Endodermal cell (in vitro differentiated cells): ENCODE measurements around the gene CEP112. TPM values are rescaled to one million over a fixed set of nuclear protein-coding genes. Genes with fewer than 3 reads are reported as not detected.

Experiments used
- DNase-seq: peaks from one replicate; pipeline ENCODE4 v3.0.0-alpha.2; 2017
- H3K27ac ChIP-seq: 2 replicates; pipeline ENCODE4 v1.5.1; 2013; ENCODE audit warnings: mild to moderate bottlenecking, low read depth, low read length, moderate library complexity
- H3K27me3 ChIP-seq: 2 replicates; pipeline ENCODE4 v1.6.1; 2013; ENCODE audit warnings: mild to moderate bottlenecking, low read length, moderate library complexity; ENCODE audit not compliant: insufficient read depth, control insufficient read depth, poor library complexity, severe bottlenecking
- H3K36me3 ChIP-seq: 2 replicates; pipeline ENCODE4 v1.7.0; 2013; ENCODE audit warnings: mild to moderate bottlenecking, low read length, moderate library complexity; ENCODE audit not compliant: control insufficient read depth, insufficient read depth
- H3K4me1 ChIP-seq: one replicate; pipeline ENCODE4 v1.7.0; 2013; ENCODE audit warnings: low read length; ENCODE audit not compliant: control insufficient read depth, insufficient read depth
- H3K4me3 ChIP-seq: 2 replicates; pipeline ENCODE4 v1.5.1; 2013; ENCODE audit warnings: mild to moderate bottlenecking, low read length, moderate library complexity
- H3K9ac ChIP-seq: 2 replicates; pipeline ENCODE4 v1.6.1; 2013; ENCODE audit warnings: mild to moderate bottlenecking, low read length, moderate library complexity; ENCODE audit not compliant: poor library complexity, severe bottlenecking; ENCODE audit errors: extremely low read depth
- H3K9me3 ChIP-seq: 2 replicates; pipeline ENCODE4 v1.6.1; 2013; ENCODE audit warnings: mild to moderate bottlenecking, low read length, moderate library complexity; ENCODE audit not compliant: control insufficient read depth
- H3K27ac Mint-ChIP-seq: 2 replicates; pipeline ENCODE4 v1.8.0; 2020; ENCODE audit warnings: mixed read lengths
- H3K27me3 Mint-ChIP-seq: 2 replicates; pipeline ENCODE4 v1.8.0; 2021; ENCODE audit warnings: mild to moderate bottlenecking, mixed read lengths; ENCODE audit not compliant: insufficient read depth
- H3K36me3 Mint-ChIP-seq: 2 replicates; pipeline ENCODE4 v1.8.0; 2020; ENCODE audit warnings: low read depth, mixed read lengths
- H3K4me1 Mint-ChIP-seq: 2 replicates; pipeline ENCODE4 v1.8.0; 2020; ENCODE audit warnings: mixed read lengths
- H3K4me3 Mint-ChIP-seq: 2 replicates; pipeline ENCODE4 v1.8.0; 2020; ENCODE audit warnings: mild to moderate bottlenecking, moderate library complexity, mixed read lengths
- H3K9me3 Mint-ChIP-seq: 2 replicates; pipeline ENCODE4 v1.8.0; 2020; ENCODE audit warnings: mild to moderate bottlenecking, mixed read lengths
- CTCF ChIP-seq: fragments of 200-600 bp; sonication (generic); conservative IDR thresholded peaks from 2 replicates; pipeline ENCODE4 v1.5.0; 2021; ENCODE audit warnings: antibody characterized with exemption, mild to moderate bottlenecking
- WGBS, 2 experiments: methylation state at CpG; one replicate each; pipeline versions ENCODE4 v1.1.5 to v1.1.7; 2013; ENCODE audit warnings: missing lambda C conversion rate in 2 of 2, mixed read lengths in 1 of 2; ENCODE audit not compliant: insufficient coverage in 1 of 2, insufficient read length in 1 of 2; 5-methylcytosine and 5-hydroxymethylcytosine counted together
- total RNA-seq, 2 donors: library from RNA; stranded (reverse); fragmentation: NEBNext Ultra II Directional in 1 of 2; extraction: Animal tissue kit (Norgen Biotek cat#: 25700) in 1 of 2; gene quantifications; 2 replicates in 1 of 2; 3 replicates in 1 of 2; pipeline ENCODE4 v1.2.1, GENCODE V29; 2021

CEP112 gene
- total RNA-seq, 2 donors from 2014 or later, result 15.2 to 21.4 TPM

GRCh38 chr17:65674246-65675045, 517.5 kb downstream of the CEP112 start:
- H3K9me3 Mint-ChIP-seq, result peaks cover 5% of the 10 kb centered on the region
- H3K36me3 Mint-ChIP-seq, result no peaks in the 10 kb centered on the region
- no peak for DNase-seq
- no peak overlapping the region for H3K4me3 ChIP-seq
- no peaks in the 10 kb centered on the region for H3K36me3 ChIP-seq
- H3K27ac ChIP-seq, result no peak overlapping the region
- H3K9me3 ChIP-seq, result no peaks in the 10 kb centered on the region
- H3K9ac ChIP-seq, result no peak overlapping the region
- no peaks in the 10 kb centered on the region for H3K27me3 ChIP-seq
- H3K4me1 Mint-ChIP-seq, result no peaks in the 10 kb centered on the region
- 71 to 92% methylated on average over 1 of the region's 1 CpG for WGBS, 2 experiments
- no peaks in the 10 kb centered on the region for H3K4me1 ChIP-seq
- H3K4me3 Mint-ChIP-seq, result no peak overlapping the region
- no peak for TF ChIP-seq CTCF
- no peaks in the 10 kb centered on the region for H3K27me3 Mint-ChIP-seq
- no peak overlapping the region for H3K27ac Mint-ChIP-seq

- Mint-ChIP-seq H3K4me3 (no peak overlapping the region), H3K27me3 (no peaks in the 10 kb centered on the region)
- DNase-seq, result no peak
Measured at GRCh38 chr17:65670667-65671371, 521.1 kb downstream of the CEP112 start.

GRCh38 chr17:65668211-65668610, 523.7 kb downstream of the CEP112 start:
- Mint-ChIP-seq H3K27ac (no peak overlapping the region), H3K4me1 (no peaks in the 10 kb centered on the region), H3K9me3 (no peaks in the 10 kb centered on the region), H3K36me3 (no peaks in the 10 kb centered on the region), H3K4me3 (no peak overlapping the region), H3K27me3 (no peaks in the 10 kb centered on the region)
- no peak for DNase-seq
- Histone ChIP-seq H3K9ac (no peak overlapping the region), H3K4me3 (no peak overlapping the region), H3K27ac (no peak overlapping the region), H3K9me3 (no peaks in the 10 kb centered on the region), H3K27me3 (no peaks in the 10 kb centered on the region), H3K4me1 (no peaks in the 10 kb centered on the region), H3K36me3 (no peaks in the 10 kb centered on the region)
- WGBS, 2 experiments, result 84 to 89% methylated on average over 5 of the region's 5 CpGs
- TF ChIP-seq CTCF, result no peak

More at GRCh38 chr17:65670667-65671371, 521.1 kb downstream of the CEP112 start:
- Histone ChIP-seq H3K4me3 (no peak overlapping the region), H3K9me3 (no peaks in the 10 kb centered on the region), H3K36me3 (no peaks in the 10 kb centered on the region), H3K4me1 (no peaks in the 10 kb centered on the region), H3K27me3 (no peaks in the 10 kb centered on the region), H3K9ac (no peak overlapping the region), H3K27ac (no peak overlapping the region)
- no peaks in the 10 kb centered on the region for H3K4me1 Mint-ChIP-seq
- no peaks in the 10 kb centered on the region for H3K36me3 Mint-ChIP-seq
- H3K9me3 Mint-ChIP-seq, result peaks cover 5% of the 10 kb centered on the region
- no peak for TF ChIP-seq CTCF
- whole genome bisulfite sequencing, 2 experiments, result 91 to 96% methylated on average over 3 to 6 of the region's 7 CpGs
- no peak overlapping the region for H3K27ac Mint-ChIP-seq
